ENCODE measurements around the gene KRCC1. TPM values are rescaled to one million over a fixed set of nuclear protein-coding genes. Genes with fewer than 3 reads are reported as not detected.

Gene KRCC1
- polyA plus RNA-seq, 1 donor from 2014 or later = 26.6 TPM

- H3K9me3 ChIP-seq (ENCODE audit: low read length) = no peaks in the 10 kb centered on the region
- TF ChIP-seq EZH2 (IDR thresholded peaks at IDR 0.05; ENCODE audit: borderline replicate concordance, insufficient read depth, low read length, poor library complexity, severe bottlenecking) (no peak), POLR2AphosphoS5 (IDR thresholded peaks at IDR 0.05) (no peak), MXI1 (conservative IDR thresholded peaks at IDR 0.05; ENCODE audit: poor library complexity, severe bottlenecking) (no peak), REST (IDR thresholded peaks at IDR 0.05; ENCODE audit: borderline replicate concordance) (no peak), TAF1 (IDR thresholded peaks at IDR 0.05; ENCODE audit: low read depth) (no peak), RAD21 (conservative IDR thresholded peaks at IDR 0.05) (no peak), SMC3 (conservative IDR thresholded peaks at IDR 0.05; ENCODE audit: poor library complexity) (no peak), EP300 (conservative IDR thresholded peaks at IDR 0.05; ENCODE audit: poor library complexity, severe bottlenecking) (no peak), CTCF (IDR thresholded peaks at IDR 0.05; ENCODE audit: poor library complexity, severe bottlenecking) (no peak)
- no peaks in the 10 kb centered on the region for H4K20me1 ChIP-seq (ENCODE audit: insufficient read depth)
- H3K27me3 ChIP-seq (ENCODE audit: insufficient read depth, low read depth, low read length) = no peaks in the 10 kb centered on the region
- no peaks in the 10 kb centered on the region for H3F3A ChIP-seq (ENCODE audit: insufficient read depth, low read length, poor library complexity, severe bottlenecking)
- H3K9me2 ChIP-seq (ENCODE audit: insufficient read depth, low read length) = no peaks in the 10 kb centered on the region
- no peak overlapping the region for H3K27ac ChIP-seq (ENCODE audit: low read length)
- no peaks in the 10 kb centered on the region for H3K36me3 ChIP-seq (ENCODE audit: insufficient read depth, low read length)
- no peak overlapping the region for H3K4me3 ChIP-seq (ENCODE audit: low read length)
- no peaks in the 10 kb centered on the region for H3K79me2 ChIP-seq (replicated peaks; ENCODE audit: insufficient read depth, low read length)
- H3K9ac ChIP-seq (ENCODE audit: low read length) = no peak overlapping the region
- H3K4me2 ChIP-seq (ENCODE audit: low read length) = no peak overlapping the region
- H2AFZ ChIP-seq (ENCODE audit: low read depth, low read length) = no peak overlapping the region
These were observed 26.5 kb upstream of the KRCC1 start for GRCh38 chr2:88081924-88082608.

GRCh38 chr2:88080545-88080944, 25.0 kb upstream of the KRCC1 start:
- Histone ChIP-seq H3K9me3 (ENCODE audit: low read length) (no peaks in the 10 kb centered on the region), H3K9ac (ENCODE audit: low read length) (no peak overlapping the region), H3F3A (ENCODE audit: insufficient read depth, low read length, poor library complexity, severe bottlenecking) (no peaks in the 10 kb centered on the region), H4K20me1 (ENCODE audit: insufficient read depth) (no peaks in the 10 kb centered on the region), H3K9me2 (ENCODE audit: insufficient read depth, low read length) (no peaks in the 10 kb centered on the region), H2AFZ (ENCODE audit: low read depth, low read length) (no peak overlapping the region), H3K4me3 (ENCODE audit: low read length) (no peak overlapping the region), H3K79me2 (replicated peaks; ENCODE audit: insufficient read depth, low read length) (no peaks in the 10 kb centered on the region), H3K27ac (ENCODE audit: low read length) (no peak overlapping the region), H3K36me3 (ENCODE audit: insufficient read depth, low read length) (no peaks in the 10 kb centered on the region), H3K4me2 (ENCODE audit: low read length) (no peak overlapping the region), H3K27me3 (ENCODE audit: insufficient read depth, low read depth, low read length) (no peaks in the 10 kb centered on the region)
- TF ChIP-seq RAD21 (conservative IDR thresholded peaks at IDR 0.05) = no peak
- no peak for TF ChIP-seq EP300 (conservative IDR thresholded peaks at IDR 0.05; ENCODE audit: poor library complexity, severe bottlenecking)
- TF ChIP-seq TAF1 (IDR thresholded peaks at IDR 0.05; ENCODE audit: low read depth) = no peak
- TF ChIP-seq POLR2AphosphoS5 (IDR thresholded peaks at IDR 0.05) = no peak
- no peak for TF ChIP-seq MXI1 (conservative IDR thresholded peaks at IDR 0.05; ENCODE audit: poor library complexity, severe bottlenecking)
- TF ChIP-seq EZH2 (IDR thresholded peaks at IDR 0.05; ENCODE audit: borderline replicate concordance, insufficient read depth, low read length, poor library complexity, severe bottlenecking) = no peak
- no peak for TF ChIP-seq CTCF (IDR thresholded peaks at IDR 0.05; ENCODE audit: poor library complexity, severe bottlenecking)
- no peak for TF ChIP-seq SMC3 (conservative IDR thresholded peaks at IDR 0.05; ENCODE audit: poor library complexity)
- TF ChIP-seq REST (IDR thresholded peaks at IDR 0.05; ENCODE audit: borderline replicate concordance) = no peak
